GM10266 (cell line): ENCODE results near the gene SAV1.
"Not testable (repeated sequence)": the region's sequence is repeated elsewhere in the genome, so short reads cannot be mapped to it uniquely, and the experiment has no call there.

ENCODE experiments used
- DNase-seq: peaks from one replicate; pipeline ENCODE4 v3.0.0; 2012; ENCODE audit errors: extremely low spot score
- CTCF ChIP-seq: IDR thresholded peaks from 2 replicates; pipeline ENCODE4 v1.5.1; 2012; ENCODE audit warnings: mild to moderate bottlenecking, low read depth; ENCODE audit not compliant: control insufficient read depth, insufficient read depth; ENCODE audit errors: missing control alignments

Gene SAV1

GRCh38 chr14:50675597-50675996 lies 7.5 kb upstream of the SAV1 start:
- TF ChIP-seq CTCF = no peak
- DNase-seq = no peak

GRCh38 chr14:50670866-50671256 lies 2.8 kb upstream of the SAV1 start:
- no peak for TF ChIP-seq CTCF
- DNase-seq = no peak

- no peak for TF ChIP-seq CTCF
These were observed 2.2 kb upstream of the SAV1 start for GRCh38 chr14:50670196-50670865.

GRCh38 chr14:50669441-50669986 lies 1.4 kb upstream of the SAV1 start:
- no peak for TF ChIP-seq CTCF
- DNase-seq = no peak

More at GRCh38 chr14:50670196-50670865, 2.2 kb upstream of the SAV1 start:
- no peak for DNase-seq

GRCh38 chr14:50668826-50669143 lies 679 bp upstream of the SAV1 start:
- TF ChIP-seq CTCF = no peak
- DNase-seq = no peak

- DNase-seq = peak; percentile 21
- no peak for TF ChIP-seq CTCF
These were observed 466 bp downstream of the SAV1 start for GRCh38 chr14:50667684-50667995.

- peak; percentile 20 for DNase-seq
- no peak for TF ChIP-seq CTCF
These were observed 1.1 kb downstream of the SAV1 start for GRCh38 chr14:50666772-50667683.

- not testable (repeated sequence) for DNase-seq
These were observed 2.8 kb downstream of the SAV1 start for GRCh38 chr14:50665300-50665699.

GRCh38 chr14:50664579-50664978 lies 3.5 kb downstream of the SAV1 start:
- not testable (repeated sequence) for DNase-seq
